ENCODE results near the gene SIK3.

- TF ChIP-seq POLR2AphosphoS5 (IDR thresholded peaks at IDR 0.05; ENCODE audit: low read depth, low read length) (no peak), REST (IDR thresholded peaks at IDR 0.05; ENCODE audit: insufficient read depth in 1 of 2, low read depth in 2 of 2, low read length in 2 of 2) (no peak), FOXP2 (optimal IDR thresholded peaks at IDR 0.05; ENCODE audit: borderline replicate concordance, extremely low read depth, extremely low read length, insufficient read depth) (no peak), SIN3A (IDR thresholded peaks at IDR 0.05; ENCODE audit: borderline replicate concordance, insufficient read depth, low read length) (no peak)
Observed at GRCh38 chr11:117026593-117027330, 71.5 kb downstream of the SIK3 start.
